ENCODE data around the gene PRR14.
"Not testable (repeated sequence)": the region's sequence is repeated elsewhere in the genome, so short reads cannot be mapped to it uniquely, and the experiment has no call there.

Gene PRR14

GRCh38 chr16:30633526-30633925, 17.2 kb upstream of the PRR14 start:
- no peak for DNase-seq

- DNase-seq: no peak
These were observed 14.2 kb upstream of the PRR14 start for GRCh38 chr16:30636599-30636998.

DNA sequence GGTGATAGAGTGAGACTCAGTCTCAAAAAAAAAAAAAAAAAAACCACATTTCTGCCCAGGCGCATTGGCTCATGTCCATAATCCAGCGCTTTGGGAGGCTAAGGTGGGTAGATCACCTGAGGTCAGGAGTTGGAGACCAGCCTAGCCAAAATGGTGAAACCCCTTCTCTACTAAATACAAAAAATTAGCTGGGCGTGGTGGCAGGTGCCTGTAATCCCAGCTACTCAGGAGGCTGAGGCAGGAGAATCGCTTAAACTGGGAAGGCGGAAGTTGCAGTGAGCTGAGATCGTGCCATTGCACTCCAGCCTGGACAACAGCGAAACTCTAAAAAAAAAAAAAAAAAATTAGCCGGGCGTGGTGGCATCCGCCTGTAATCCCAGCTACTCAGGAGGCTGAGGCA, 13.6 kb upstream of the PRR14 start:
- DNase-seq: not testable (repeated sequence)

- DNase-seq: peak; percentile 53 to 60
These were observed 12.8 kb upstream of the PRR14 start for GRCh38 chr16:30637944-30638343.

DNA sequence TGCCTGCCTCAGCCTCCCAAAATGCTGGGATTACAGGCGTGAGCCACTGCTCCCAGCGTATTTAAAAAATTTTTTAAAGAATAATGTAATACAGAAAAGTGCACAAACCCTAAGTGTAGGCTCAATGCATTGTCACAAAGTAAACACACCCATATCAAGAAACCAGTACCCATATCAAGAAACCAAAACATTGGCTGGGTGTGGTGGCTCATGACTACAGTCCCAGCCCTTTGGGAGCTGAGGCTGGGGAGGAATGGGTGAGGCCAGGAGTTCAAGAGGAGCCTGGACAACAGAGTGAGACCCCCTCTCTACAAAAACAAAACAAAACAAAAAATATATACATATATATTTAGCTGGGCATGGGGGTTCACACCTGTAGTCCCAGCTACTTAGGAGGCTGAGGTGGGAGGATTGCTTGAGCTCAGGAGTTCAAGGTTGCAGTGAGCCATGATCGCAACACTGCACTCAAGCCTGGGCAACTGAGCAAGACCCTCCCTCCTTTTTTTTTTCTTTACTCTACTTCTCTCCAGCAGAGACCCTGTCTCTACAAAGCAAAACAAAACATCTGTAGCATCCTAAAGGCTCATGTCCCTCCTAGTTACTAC, 9.3 kb upstream of the PRR14 start:
- no peak for DNase-seq

- no peak for DNase-seq
These were observed 6.4 kb upstream of the PRR14 start for GRCh38 chr16:30644334-30644830.

GRCh38 chr16:30645727-30646126, 5.0 kb upstream of the PRR14 start:
- no peak for DNase-seq

- DNase-seq: no peak
These were observed 3.5 kb upstream of the PRR14 start for GRCh38 chr16:30647274-30647571.

DNA sequence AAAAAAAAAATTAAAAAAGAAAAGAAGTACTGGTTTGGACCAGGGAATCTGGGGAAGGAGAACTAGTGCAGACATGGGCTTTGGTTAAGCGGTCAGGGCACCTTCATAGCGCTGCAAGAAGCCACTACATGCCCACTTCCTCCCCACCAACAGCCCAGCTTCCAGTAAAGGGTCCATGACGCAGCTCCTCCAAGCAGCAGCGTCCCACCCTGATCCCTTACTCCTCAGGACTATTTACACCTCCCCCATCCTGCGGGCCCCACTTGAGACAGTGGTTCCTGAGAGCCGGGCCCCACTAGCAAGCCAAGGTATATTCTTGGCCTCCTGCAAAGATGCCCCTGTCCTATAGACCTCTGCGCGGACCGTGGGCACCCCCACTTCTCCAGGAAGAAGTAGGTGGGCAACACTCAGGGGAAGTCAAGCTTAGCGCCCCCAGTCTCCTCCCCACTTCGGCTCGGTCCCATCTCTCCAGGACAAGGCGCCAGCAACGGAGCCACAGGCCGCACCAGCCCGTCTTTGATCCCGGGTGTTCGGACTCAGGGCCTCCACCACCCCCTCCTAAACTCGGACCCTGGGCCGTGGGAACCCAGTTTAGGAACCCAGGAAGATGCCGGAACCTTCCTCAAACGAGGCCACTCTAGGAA, 913 bp upstream of the PRR14 start:
- no peak for DNase-seq

DNA sequence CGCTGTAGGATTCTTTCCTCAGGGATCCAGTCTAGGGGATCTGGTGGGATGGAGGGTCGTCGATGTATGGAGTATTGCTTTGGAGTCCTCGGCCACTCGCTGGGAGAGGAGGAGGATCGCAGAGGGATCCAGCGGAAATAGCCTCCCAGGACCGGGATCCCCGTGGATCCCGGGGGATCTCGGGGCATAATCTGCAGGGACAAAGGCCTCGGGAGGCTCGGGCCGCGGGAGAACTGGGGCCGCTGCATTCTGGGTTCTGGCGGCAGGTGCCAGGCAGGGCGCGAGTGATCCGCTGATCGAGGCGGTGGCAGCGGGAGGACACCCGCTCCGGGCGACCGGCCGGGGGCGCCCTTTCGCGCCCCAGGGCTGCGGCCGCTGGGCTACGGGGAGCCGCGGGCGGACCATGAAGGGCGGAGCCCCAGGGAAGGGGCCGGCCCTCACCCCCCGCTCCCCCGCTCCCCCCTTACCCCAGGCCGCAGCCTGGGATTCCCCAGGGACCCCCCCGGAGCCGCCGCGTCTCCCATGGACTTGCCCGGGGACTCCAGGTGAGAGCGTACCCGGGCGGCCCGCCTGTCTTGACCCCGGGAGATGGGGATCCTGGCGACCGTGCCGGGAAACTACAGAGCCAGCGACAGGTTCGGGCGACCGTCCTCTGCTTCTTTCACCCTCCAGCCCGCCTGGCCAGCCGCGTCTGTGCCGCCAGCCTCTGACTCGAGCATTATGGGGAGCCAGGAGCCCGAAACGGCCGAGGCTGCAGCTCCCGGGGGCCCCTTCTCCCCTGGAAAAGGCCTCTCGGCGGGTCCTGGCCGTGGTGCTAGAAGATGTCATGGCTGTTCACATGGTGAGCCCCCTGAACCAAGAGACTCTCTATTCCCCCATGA, 604 bp downstream of the PRR14 start:
- peak in 1 of 2 experiments; percentile 50 for DNase-seq

GRCh38 chr16:30652005-30652296, 1.2 kb downstream of the PRR14 start:
- no peak for DNase-seq

- no peak for DNase-seq
These were observed 2.0 kb downstream of the PRR14 start for GRCh38 chr16:30652718-30653117.

DNA sequence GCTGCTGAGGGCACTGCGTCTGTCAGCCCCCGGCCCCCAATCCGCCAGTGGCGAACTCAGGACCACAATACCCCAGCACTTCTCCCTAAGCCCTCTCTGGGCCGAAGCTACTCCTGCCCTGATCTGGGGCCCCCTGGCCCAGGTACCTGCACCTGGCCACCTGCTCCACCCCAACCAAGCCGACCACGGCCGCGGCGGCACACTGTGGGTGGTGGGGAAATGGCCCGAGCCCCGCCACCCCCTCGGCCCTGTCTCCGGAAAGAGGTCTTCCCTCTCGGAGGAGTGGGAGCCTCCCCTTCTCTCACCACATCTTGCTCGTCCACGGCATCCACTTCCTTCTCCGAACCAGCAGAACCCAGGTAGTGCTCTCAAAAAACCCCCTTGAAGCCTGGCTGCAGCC, 4.1 kb downstream of the PRR14 start:
- no peak for DNase-seq

DNA sequence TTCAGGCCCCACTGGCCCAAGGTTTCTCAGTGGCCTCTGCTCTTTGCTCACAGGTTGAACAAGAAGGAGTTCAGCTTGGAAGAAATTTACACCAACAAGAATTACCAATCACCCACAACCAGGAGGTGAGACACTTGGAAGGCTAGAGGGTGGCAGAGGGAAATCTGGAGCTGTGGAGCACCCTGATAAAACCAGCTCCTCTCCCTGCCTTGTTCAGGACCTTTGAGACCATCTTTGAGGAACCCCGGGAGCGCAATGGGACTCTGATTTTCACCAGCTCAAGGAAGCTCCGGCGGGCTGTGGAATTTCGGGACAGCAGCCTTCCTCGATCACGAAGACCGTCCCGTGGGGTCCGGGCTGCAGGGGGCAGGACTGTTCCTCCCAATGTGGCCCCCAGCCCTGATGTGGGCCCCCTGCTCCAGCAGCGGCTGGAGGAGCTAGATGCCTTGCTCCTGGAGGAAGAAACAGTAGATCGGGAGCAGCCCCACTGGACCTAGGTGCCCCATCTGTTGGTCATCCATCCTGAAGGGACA, 5.1 kb downstream of the PRR14 start:
- DNase-seq: no peak

DNA sequence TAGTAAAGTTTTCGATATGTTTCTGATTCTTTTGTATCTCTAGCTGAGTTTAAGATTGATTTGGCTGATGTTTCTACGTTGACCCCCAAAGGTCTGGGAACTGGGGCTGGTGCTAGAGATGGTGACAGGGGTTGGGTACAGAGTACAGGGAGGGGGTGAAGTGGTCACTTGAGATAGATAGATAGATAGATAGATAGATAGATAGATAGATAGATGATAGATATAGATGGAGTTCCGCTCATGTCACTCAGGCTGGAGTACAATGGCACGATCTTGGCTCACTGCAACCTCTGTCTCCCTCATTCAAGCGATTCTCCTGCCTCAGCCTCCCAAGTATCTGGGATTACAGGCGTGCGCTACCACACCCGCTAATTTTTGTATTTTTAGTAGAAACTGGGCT, 5.6 kb downstream of the PRR14 start:
- no peak for DNase-seq

DNA sequence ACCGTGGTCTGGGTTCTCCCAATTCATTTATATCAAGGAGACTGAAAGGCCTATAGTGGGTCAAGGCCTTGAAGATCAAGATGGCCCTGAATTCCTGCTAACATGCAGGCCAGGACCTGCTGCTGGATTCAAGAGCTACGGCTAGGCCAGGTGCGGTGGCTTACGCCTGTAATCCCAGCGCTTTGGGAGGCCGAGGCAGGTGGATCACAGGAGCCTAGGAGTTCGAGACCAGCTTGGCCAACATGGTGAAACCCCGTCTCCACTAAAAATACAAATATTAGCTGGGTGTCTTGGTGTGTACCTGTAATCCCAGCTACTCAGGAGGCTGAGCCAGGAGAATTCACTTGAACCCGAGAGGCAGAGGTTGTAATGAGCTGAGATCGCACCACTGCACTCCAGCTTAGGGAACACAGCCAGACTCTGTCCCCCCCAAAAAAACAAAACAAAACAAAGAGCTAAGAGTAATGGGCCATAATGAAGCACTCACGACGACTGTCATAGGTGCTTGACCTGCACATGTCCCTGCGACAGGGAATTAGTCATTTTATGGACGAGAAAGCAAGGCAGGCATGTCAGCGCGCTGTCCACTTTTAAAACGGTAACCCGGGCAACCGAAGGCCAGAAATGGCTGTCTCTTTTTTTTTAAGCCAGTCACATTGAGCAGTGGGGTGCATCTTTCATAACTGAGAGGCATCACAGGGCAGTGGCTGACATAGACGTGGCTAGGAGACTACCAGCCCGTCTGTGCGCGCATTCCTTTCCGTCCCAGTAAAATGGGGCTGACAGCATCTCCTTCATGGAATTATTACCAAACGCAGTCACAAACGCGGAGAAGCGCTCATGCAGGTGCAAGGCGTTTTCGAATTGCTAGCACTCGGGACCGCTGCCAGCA, 6.5 kb downstream of the PRR14 start:
- DNase-seq: no peak

GRCh38 chr16:30657866-30658730, 7.3 kb downstream of the PRR14 start, which contains the start of gene FBRS:
Gene FBRS, plus strand, starts transcription at chr16:30658431. Its CDS starts 1,088 bp downstream, at chr16:30659519.
- DNase-seq: peak; percentile 99 to 100

- DNase-seq: peak; percentile 95 to 96
These were observed 8.2 kb downstream of the PRR14 start for GRCh38 chr16:30658731-30659506.

DNA sequence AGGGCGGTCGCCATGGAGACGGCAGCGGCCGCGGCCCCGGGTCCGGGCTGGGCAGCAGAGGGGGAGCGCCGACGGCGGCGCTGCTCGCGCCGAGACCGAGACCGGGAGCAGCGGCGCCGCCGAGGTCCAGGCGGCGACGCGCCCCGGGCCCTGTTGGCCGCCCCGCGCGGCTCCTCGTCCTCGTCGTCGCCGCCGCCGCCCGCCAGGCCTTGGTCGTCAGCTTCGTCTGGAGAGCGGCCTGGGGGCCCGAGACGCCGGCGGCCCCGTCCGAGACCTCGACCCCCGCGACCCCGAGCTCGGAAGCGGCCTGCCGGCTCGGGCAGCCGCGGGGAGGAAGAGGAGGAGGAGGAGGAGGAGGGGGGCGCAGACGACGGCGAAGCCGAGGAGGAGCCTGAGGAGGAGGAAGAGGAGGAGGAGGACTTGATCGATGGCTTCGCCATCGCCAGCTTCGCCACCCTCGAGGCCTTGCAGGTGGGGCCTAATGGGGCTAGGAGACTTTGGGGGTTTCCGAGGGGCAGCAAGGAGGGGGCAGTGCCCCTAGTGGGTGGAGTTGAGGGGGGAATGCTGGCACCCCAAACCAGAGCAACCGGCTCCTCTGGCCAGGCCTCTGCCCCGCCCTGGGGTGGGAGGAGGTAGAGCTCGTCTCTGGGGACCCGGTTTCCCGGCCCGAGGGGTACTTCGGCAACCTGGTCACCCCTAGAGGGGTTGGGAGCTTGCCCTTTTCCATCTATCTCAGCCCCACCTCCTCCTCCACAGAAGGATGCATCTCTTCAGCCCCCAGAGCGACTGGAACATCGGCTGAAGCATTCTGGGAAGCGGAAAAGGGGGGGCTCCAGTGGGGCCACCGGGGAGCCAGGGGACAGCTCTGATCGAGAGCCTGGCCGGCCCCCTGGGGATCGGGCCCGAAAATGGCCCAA, 9.0 kb downstream of the PRR14 start:
- DNase-seq: no peak
